ENCODE measurements around the gene PGBD5.

Gene PGBD5

DNA sequence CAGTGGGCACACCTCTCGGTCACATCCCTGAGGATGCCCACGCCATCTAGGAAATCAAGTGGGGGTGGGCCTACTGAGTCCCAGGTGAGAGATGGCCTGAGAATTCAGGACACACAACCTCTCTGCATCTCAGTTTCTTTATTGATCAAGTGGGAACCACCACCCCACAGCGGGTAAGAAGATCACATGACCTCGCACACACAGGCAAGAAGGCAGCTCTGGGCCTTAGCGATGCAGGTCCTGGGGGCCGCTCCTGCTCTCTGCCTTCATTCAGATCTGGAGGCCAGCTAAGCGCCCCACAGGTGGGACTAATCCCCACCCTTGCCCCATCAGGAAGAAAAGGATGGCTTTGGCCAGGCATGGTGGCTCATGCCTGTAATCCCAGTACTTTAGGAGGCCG, 63.2 kb downstream of the PGBD5 start:
- no peak overlapping the region for H3K27ac ChIP-seq
- TF ChIP-seq, protein P1, sequence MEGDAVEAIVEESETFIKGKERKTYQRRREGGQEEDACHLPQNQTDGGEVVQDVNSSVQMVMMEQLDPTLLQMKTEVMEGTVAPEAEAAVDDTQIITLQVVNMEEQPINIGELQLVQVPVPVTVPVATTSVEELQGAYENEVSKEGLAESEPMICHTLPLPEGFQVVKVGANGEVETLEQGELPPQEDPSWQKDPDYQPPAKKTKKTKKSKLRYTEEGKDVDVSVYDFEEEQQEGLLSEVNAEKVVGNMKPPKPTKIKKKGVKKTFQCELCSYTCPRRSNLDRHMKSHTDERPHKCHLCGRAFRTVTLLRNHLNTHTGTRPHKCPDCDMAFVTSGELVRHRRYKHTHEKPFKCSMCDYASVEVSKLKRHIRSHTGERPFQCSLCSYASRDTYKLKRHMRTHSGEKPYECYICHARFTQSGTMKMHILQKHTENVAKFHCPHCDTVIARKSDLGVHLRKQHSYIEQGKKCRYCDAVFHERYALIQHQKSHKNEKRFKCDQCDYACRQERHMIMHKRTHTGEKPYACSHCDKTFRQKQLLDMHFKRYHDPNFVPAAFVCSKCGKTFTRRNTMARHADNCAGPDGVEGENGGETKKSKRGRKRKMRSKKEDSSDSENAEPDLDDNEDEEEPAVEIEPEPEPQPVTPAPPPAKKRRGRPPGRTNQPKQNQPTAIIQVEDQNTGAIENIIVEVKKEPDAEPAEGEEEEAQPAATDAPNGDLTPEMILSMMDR (IDR thresholded peaks at IDR 0.05), result no peak
- TF ChIP-seq ZFX (IDR thresholded peaks at IDR 0.05; ENCODE audit: borderline replicate concordance), result no peak

DNA sequence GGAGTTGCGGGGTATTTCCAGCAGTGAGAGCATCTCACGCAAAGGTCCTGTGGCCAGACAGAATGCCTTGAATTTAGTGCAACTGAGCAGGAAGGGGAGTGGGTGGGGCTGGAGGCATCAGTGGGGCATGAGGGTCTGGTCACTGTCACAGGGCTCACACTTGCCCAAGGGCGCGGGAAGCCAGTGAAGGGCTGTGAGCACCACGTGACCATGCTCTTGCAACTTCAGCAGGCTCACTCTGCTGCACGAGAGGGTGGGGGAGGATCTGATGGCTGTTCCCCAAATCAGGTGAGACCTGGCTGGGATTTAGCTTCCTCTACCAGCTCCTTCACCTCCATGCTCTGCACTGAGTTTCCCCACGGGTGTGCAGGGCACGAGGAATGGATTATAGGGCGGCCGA, 64.2 kb downstream of the PGBD5 start:
- no peak for TF ChIP-seq ZFX (IDR thresholded peaks at IDR 0.05; ENCODE audit: borderline replicate concordance)
- TF ChIP-seq, protein P1 (IDR thresholded peaks at IDR 0.05), result no peak
- H3K27ac ChIP-seq, result no peak overlapping the region

DNA sequence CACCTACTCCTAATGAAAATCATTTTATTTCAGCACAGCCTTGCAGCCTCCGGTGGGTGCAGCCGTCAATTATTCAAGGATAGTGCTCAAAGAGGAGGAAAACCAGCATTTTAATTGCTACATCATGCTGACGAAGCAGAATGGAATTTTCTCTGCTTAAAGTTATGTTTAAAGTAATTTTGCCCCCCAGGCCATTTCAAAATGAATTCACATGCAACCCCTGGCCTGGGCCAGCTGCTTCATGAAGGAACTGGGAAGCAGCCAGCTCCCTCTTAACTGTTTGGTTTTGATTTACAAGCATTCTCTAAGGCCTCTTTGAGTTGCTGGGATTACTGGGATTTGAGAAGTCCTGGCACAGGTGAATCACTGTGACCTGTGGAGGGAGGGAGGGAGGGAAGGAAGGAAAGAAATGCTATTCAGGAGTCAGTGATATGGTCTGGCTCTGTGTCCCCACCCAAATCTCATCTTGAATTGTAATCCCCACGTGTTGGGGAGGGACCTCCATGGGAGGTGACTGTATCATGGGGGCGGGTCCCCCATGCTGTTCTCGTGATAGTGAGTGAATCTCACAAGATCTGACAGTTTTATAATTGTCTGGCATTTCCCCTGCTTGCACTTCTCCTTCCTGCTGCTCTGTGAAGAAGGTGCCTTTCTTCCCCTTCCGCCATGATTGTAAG, 66.0 kb downstream of the PGBD5 start:
- TF ChIP-seq, protein P1 (IDR thresholded peaks at IDR 0.05), result no peak
- no peak for TF ChIP-seq ZFX (IDR thresholded peaks at IDR 0.05; ENCODE audit: borderline replicate concordance)
- H3K27ac ChIP-seq, result no peak overlapping the region

DNA sequence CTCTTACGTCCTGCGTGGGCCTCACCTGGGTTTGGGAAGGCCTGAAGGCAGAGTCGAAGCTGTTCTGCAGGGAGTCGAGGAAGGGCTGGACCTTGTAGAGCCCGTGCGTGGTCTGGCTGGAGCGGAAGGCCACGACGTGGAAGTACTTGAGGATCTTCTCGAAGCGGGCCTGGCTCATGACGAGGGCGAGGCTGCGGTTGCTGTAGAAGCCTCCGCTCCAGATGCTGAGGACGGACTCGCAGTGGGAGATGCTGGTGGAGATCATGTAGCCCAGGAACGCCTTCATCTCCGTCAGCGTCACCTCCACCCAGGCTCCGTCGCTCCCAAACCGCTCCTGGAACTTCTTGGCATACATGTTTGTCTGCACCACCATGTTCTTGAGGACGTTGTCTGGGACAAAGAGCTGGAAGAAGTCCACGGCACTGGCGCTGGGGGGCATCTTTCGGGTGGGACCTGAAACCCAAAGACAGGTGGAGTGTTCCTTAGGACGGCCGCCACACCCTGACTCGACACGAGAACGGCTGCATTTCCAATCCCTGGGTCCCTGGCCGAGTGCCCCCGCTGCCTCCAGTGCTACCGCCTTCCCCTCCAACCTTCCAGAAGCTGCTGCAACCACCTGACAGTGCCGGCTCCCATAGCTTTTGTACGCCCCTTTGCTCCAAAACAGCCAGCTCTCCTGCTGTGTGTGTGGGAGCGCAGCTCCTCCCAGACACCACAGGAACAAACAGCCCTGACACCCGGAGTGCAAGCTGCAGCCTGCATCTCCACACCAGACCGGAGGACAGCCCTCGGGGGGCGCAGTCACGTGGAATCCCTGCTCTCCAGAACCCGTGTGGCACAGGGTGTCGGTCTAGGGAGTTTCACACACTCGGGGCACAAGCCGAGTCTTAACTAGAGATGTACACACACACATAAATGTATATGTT, 69.0 kb downstream of the PGBD5 start:
- TF ChIP-seq, protein P1 (IDR thresholded peaks at IDR 0.05), result no peak
- no peak for TF ChIP-seq ZFX (IDR thresholded peaks at IDR 0.05; ENCODE audit: borderline replicate concordance)
- H3K27ac ChIP-seq, result no peak overlapping the region

DNA sequence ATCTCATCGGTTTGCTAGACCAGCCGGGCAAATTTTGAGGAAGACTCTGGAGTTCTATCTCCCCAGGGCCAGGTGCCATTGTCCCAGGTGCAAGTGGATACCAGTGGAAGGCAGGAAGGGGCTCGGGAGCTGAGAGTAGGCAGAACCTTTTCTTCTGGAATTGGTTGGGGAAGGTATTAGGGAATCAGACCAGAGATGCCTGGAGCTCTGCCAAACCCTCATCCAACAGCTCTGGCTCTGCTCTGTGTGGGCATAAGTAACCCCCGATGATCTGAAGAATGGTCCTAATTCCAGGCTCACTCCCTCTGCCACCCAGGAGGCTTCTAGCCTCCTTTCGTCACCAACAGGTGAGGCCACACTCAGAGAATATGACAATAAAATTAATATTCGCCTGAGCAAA, 69.9 kb downstream of the PGBD5 start:
- TF ChIP-seq ZFX (IDR thresholded peaks at IDR 0.05; ENCODE audit: borderline replicate concordance), result no peak
- TF ChIP-seq, protein P1 (IDR thresholded peaks at IDR 0.05), result no peak
- no peak overlapping the region for H3K27ac ChIP-seq

DNA sequence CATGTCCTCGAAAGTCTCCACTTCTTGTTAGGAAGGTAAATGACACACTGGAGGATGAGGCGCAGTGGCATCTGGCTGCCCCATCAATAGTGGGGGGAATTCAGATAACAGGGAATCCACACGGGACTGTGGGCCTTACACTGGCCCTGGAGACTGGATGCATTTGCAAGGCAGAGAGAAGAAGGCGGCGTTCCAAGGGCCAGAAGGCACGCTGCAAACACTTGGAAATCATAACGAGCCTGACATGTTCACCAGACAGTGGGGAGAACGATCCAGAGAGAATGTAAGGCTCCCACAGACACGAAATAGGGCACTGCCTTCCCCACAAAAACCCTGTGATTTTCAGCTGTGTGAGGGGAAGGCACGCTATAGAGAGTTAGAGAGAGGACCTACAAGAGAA, 70.5 kb downstream of the PGBD5 start:
- TF ChIP-seq, protein P1 (IDR thresholded peaks at IDR 0.05), result no peak
- no peak for TF ChIP-seq ZFX (IDR thresholded peaks at IDR 0.05; ENCODE audit: borderline replicate concordance)
- no peak overlapping the region for H3K27ac ChIP-seq

DNA sequence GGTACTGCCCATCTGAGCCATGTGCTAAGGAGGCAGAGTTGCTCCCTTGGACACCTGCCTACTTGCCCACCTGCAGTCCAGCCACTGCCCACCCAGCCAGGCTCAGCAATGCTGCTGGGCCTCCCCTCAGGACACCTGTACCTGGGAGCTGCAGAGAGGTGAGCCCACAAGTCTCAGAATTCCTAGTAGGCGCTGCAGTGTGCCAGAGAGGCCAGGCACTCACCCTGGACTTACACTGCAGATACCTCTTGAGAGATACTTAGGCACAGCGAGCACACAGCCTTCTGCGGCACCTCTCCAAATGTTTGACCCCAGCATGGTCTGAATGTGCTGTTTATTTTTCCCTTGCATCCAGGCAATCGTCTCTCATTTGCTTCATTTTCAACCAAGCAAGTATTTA, 71.0 kb downstream of the PGBD5 start:
- no peak for TF ChIP-seq ZFX (IDR thresholded peaks at IDR 0.05; ENCODE audit: borderline replicate concordance)
- TF ChIP-seq, protein P1 (IDR thresholded peaks at IDR 0.05), result no peak
- H3K27ac ChIP-seq, result no peak overlapping the region

Data from 22Rv1 (cell line).